NOMO-1 (cell line): ENCODE data around the gene TMBIM6.
"Not testable (repeated sequence)": the region's sequence is repeated elsewhere in the genome, so short reads cannot be mapped to it uniquely, and the experiment has no call there.

ENCODE experiments used
- DNase-seq, 2 experiments: peaks; one replicate each; lab custom pipeline; 2025; ENCODE audit not compliant: unreplicated experiment in 2 of 2; lab: John Stamatoyannopoulos, UW

TMBIM6 gene

DNA sequence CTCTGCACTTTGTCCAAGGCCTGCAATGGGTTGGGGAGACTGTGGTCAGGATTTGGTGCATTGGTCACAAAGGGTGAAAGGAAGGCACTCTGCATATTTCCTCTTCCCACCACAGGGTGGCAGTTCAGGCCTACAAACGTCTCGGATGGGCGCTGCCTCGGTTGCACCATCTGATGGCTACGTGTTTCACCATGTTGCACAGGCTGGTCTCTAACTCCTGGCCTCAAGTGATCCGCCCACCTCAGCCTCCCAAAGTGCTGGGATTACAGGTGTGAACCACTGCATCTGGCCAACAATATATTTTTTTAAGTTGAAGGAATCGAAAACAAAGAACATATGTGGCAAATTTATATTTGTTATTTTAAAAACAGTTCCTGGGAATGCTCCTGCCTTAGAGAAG lies 35.1 kb downstream of the TMBIM6 start:
- DNase-seq: peak; percentile 78 to 85

GRCh38 chr12:49776858-49777257 lies 35.5 kb downstream of the TMBIM6 start:
- peak; percentile 72 to 84 for DNase-seq

DNA sequence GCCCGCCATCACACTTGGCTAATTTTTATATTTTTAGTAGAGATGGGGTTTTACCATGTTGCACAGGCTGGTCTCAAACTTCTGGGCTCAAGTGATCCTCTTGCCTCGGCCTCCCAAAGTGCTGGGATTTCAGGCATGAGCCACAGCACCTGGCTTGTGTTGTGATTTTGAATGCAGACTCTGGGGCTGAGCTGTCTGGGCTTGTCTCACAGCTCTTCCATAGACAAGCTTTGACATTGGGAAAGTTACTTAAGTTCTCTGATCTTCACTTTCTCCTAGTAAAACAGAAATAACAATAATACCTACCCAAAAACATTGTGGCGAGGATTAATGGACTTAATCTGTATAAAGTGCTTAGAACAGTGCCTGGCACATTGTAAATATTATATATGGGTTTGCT lies 36.0 kb downstream of the TMBIM6 start:
- DNase-seq: no peak

DNA sequence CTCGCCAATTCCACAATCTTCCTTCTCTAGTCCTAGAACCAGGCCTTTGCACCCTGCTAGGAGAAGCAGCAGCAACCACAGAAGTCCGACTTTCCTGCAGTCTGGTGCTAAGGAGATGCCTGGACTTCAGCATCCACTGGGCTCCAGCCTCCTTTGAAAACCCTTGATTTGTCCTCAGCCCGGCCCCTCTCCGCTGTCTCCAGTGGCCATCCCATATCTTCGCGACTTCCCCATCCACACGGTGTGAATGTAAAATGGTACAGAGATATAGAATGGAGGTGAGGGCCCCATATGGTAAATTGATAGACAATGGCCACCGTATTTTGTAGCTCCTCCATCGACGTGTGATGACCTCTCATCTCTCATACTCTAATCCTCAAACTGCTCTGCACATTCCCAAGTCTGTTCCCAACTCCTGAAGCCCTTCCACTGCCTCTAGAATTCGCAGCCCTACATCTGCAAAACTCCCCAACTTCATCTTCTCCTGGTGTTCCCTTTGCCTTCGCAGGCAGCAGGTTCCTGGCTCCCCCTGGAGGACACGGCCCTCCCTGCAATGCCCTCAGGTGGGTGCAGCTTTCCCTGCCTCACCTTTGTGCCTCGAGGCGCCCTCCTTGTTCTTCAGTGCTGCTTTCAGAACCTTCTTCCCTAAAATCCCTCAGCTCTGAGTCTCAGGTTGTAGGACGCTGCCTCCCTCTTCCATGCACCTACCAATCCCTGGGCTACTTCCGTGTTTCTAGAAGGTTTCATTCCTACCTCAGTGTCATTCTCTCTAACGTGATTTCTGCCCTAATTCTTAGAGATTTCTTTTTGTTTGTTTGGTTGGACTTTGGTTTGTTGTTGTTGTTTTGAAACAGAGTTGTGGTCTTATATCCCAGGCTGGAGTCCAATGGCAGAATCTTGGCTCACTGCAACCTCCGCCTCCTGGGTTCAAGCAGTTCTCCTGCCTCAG lies 36.7 kb downstream of the TMBIM6 start:
- peak in 1 of 2 experiments; percentile 14 for DNase-seq

DNA sequence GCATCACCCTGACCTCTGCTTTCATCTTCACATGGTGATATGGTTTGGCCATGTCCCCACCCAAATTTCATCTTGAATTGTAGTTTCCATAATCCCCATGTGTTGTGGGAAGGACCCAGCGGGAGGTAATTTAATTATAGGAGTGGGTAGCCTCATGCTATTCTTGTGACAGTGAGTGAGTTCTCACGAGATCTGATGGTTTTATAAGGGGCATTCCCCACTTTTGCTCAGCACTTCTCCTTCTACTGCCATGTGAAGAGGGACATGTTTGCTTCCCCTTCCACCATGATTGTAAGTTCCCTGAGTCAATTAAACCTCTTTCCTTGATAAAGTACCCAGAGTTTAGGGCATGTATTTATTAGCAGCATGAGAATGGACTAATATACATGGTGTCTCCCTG lies 38.2 kb downstream of the TMBIM6 start:
- no peak for DNase-seq

- not testable (repeated sequence) for DNase-seq
Observed at GRCh38 chr12:49780914-49781313, 39.6 kb downstream of the TMBIM6 start.

GRCh38 chr12:49783917-49784676 lies 42.7 kb downstream of the TMBIM6 start:
- DNase-seq: peak in 1 of 2 experiments; percentile 39

- DNase-seq: no peak
Observed at GRCh38 chr12:49784756-49785409, 43.5 kb downstream of the TMBIM6 start.

DNA sequence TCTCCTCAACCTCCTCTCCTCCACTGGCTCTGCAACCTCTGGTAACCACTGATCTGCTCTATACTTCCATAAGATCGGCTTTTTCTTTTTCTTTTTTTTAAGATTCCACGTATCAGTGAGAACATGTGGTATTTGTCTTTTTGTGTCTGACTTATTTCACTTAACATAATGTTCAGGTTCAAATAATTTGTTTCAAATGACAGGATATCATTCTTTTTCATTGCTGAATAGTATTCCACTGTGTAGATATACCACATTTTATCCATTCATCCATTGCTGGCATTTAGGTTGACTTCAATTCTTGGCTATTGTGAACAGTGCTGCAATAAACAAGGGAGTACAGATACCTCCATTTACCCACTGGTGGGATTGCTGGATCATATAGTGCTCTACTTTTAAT lies 46.3 kb downstream of the TMBIM6 start:
- DNase-seq: no peak

DNA sequence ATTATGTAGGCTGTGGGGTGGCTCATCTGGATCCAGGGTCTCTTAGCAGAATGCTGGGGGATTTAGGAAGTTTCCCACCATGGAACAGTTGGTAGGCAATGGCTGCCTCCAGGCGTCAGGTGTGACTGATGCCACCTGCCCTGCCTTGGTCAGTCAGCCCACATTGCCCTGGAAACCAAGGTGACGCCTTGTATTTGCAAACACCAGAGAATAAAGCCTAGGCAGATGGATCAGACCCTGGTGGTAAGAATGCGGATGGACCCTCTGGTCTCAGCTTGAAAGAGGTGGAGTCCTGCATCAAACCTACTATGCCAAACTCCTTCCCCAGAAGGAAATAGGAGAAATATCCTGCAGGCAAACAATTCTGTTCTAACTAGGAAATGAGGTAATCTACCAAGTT lies 48.6 kb downstream of the TMBIM6 start:
- DNase-seq: no peak

- no peak for DNase-seq
Observed at GRCh38 chr12:49790741-49791555, 49.6 kb downstream of the TMBIM6 start.

GRCh38 chr12:49791700-49792099 lies 50.3 kb downstream of the TMBIM6 start:
- no peak for DNase-seq

- DNase-seq: no peak
Observed at GRCh38 chr12:49792181-49792970, 51.0 kb downstream of the TMBIM6 start.

- no peak for DNase-seq
Observed at GRCh38 chr12:49792976-49793580, 51.7 kb downstream of the TMBIM6 start.

DNA sequence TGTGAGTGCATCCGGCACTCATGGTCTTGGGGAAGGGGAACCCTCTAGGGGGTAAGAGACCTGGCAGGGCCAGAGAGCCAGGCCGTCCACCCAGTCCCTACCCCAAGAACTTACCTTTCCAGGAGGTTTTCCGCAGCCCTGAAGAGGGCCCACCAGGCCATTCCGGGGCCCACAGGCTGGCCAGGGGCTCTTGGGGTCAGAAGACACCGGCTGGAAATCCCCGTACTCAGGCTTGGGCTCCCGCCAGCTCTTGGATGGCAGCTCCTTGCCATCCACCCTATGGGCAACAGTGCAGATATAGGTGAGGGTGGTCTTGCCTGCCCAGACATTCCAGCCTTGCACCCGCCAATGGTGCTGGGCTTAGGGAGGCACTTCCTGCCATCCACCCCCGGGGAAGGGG lies 52.3 kb downstream of the TMBIM6 start:
- DNase-seq: no peak

GRCh38 chr12:49794021-49794420 lies 52.7 kb downstream of the TMBIM6 start:
- DNase-seq: no peak

DNA sequence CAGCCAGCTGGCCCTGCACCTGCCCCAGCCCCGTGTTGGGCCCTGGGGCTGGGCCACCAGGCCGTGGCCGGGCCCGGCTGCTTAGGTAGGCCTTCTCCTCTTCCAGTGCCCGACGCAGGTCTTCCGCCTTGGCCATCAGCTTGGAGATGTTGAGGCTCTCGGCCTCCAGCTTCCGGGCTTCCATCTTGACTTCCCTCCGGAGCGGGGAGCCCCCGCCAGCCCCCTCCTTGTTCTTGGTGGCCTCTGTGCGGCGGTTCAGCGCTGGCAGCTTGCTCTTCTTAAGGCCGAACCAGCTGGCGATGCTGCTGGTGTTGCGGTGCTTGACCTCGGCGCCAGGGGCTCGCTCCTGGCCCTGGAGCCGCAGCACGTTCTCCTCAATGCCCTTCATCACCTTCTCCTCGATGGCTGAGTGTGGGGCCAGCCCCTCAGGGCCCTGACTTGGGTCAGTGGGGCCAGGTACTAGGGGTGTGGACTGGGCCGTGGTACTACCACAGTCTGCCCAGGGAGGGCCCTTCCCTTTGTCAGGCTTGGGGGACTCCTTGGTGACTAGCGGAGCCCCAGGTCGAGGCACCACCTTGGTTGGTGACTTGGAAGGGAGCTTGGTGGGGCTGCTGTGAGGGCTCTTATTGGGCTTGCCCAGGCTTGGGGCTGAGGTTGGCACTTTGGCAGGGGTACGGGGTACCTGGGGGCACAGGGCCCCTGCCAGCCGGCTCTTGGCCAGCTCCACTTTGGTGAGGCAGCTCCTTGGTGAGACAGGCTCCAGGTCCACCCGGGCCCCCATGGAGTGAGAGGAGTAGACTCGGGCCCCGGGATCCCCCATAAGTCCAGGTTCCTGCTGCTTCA lies 53.7 kb downstream of the TMBIM6 start:
- no peak for DNase-seq

DNA sequence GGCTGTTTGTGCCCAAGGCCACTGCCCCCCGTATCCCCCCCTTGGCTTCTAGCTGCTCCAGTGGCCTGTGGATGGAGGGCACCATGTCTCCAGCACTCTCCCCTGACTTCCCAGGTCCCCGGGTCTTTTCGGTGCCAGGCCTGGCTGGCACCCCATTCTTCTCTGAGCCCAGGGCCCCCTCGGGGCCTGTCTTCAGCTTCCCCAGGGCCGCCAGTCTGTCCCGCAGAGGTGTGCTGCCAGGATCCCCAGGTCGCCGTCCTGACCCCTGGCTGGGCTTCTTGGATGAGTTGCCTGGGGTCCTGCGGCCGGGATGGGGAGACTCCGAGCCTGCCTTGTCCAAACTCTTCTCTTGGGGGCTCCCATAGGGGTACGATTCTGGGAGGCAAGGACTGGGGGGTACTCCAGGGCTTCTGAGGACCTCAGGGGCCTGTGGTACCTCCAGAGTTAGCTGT lies 54.3 kb downstream of the TMBIM6 start:
- no peak for DNase-seq
